ENCODE data around the gene CDPF1. TPM values are rescaled to one million over a fixed set of nuclear protein-coding genes. Genes with fewer than 3 reads are reported as not detected.

The CDPF1 gene
- total RNA-seq, 2 donors from 2014 or later, result 5.9 to 12.5 TPM

DNA sequence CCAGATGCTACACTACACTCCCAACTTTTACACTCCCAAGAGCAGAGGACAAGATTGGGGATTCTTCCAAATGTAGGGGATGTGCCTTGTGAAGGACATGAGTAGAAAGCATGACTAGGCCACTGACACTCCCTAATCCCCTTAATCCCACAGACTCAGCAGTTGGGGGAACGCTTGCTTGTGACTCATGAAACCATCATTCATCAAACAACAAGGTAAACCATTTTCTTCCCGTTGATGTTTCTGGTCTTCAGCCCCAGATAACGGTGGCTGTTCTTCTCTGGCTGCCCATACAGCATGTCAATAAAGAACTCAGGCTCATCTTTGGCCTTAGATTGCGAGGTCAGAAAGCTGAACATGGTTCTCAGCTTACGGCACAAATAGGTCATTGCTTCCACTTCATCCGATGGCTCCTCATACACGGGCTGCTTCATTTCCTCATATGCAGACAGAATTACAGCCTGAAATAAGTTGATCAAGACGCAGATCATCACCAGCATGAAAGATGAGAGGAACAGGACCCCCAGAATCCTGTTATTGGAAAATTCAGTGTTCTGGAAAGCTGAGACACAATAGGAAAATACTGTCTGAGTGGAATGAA is 6.4 kb upstream of the CDPF1 start:
- Histone ChIP-seq H3K4me3 (no peak overlapping the region), H3K27ac (no peak overlapping the region), H3K27me3 (no peaks in the 10 kb centered on the region), H3K4me1 (peaks cover 1% of the 10 kb centered on the region), H3K9me3 (no peaks in the 10 kb centered on the region), H3K36me3 (replicated peaks in 1 of 2; ENCODE audit: insufficient read depth in 1 of 2, low read depth in 2 of 2) (no peaks in the 10 kb centered on the region)
- DNase-seq (no peak), ATAC-seq (no peak)
- intact Hi-C loops (cut with DNase I), result no loop called here
- TF ChIP-seq, protein P1, sequence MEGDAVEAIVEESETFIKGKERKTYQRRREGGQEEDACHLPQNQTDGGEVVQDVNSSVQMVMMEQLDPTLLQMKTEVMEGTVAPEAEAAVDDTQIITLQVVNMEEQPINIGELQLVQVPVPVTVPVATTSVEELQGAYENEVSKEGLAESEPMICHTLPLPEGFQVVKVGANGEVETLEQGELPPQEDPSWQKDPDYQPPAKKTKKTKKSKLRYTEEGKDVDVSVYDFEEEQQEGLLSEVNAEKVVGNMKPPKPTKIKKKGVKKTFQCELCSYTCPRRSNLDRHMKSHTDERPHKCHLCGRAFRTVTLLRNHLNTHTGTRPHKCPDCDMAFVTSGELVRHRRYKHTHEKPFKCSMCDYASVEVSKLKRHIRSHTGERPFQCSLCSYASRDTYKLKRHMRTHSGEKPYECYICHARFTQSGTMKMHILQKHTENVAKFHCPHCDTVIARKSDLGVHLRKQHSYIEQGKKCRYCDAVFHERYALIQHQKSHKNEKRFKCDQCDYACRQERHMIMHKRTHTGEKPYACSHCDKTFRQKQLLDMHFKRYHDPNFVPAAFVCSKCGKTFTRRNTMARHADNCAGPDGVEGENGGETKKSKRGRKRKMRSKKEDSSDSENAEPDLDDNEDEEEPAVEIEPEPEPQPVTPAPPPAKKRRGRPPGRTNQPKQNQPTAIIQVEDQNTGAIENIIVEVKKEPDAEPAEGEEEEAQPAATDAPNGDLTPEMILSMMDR (IDR thresholded peaks at IDR 0.05), result no peak
- TF ChIP-seq POLR2A (IDR thresholded peaks at IDR 0.05), result no peak
- WGBS, 2 donors, result 62 to 89% methylated on average over 8 of the region's 8 CpGs

DNA sequence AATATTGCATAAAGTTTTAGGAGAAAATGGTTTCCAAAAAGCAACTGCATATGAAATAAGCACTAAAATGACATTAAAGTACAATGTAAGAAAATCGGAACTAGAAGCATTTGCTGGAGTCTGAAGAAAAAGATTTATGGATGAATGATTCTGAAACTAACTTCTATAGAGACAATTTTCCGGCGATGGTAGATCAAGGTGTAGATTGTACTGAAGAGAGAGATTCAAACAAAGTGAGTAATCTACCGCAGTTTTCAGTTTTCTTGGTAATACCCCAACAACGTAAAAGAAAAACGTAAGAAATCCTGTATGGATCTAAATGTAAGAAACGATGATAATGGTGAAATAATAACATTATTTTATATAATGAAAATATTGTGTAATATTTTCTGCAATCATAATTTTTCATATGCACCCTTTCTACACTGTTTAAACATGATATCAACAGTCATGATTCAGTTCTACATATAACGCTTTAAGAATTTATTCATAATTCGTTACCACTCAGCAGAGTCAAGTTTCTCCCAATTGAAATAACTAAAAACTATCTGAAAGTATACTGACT is 1.8 kb upstream of the CDPF1 start:
- intact Hi-C loops (cut with DNase I), result no loop called here
- no peaks in the 10 kb centered on the region for H3K27me3 ChIP-seq
- peaks cover 15% of the 10 kb centered on the region for H3K4me1 ChIP-seq
- no peak overlapping the region for H3K4me3 ChIP-seq
- DNase-seq, result no peak
- no peak for TF ChIP-seq POLR2A (IDR thresholded peaks at IDR 0.05)
- TF ChIP-seq, protein P1 (IDR thresholded peaks at IDR 0.05), result no peak
- no peak overlapping the region for H3K27ac ChIP-seq
- no peak for ATAC-seq
- WGBS, 2 donors, result 92 to 94% methylated on average over 9 of the region's 9 CpGs
- H3K9me3 ChIP-seq, result no peaks in the 10 kb centered on the region
- H3K36me3 ChIP-seq (replicated peaks in 1 of 2; ENCODE audit: insufficient read depth in 1 of 2, low read depth in 2 of 2), result no peaks in the 10 kb centered on the region

DNA sequence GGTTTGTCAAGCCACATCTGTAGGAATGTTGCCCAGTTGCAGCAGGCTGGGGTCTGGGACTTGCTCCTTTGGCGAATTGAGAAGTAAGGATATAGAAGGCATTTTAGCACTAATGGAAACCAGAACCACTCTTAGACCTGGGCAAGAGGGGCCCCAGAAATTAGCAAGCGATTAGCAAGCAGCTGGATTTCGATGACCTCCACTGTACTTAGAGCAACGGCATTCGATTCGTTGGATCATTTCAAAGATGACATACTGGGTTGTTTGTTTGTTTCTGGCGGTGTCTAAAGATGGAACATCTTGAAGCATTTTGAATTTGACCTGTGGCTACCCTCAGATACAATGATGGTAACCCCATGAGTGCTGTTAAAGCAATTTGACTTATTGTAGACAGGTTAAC is 1.2 kb upstream of the CDPF1 start:
- H3K27ac ChIP-seq, result peak overlapping the region in 1 of 4 donors; percentile 85
- intact Hi-C loops (cut with DNase I), result no loop called here
- H3K27me3 ChIP-seq, result no peaks in the 10 kb centered on the region
- no peaks in the 10 kb centered on the region for H3K9me3 ChIP-seq
- 79 to 85% methylated on average over 7 of the region's 7 CpGs for WGBS, 2 donors
- H3K4me3 ChIP-seq, result no peak overlapping the region
- H3K36me3 ChIP-seq (replicated peaks in 1 of 2; ENCODE audit: insufficient read depth in 1 of 2, low read depth in 2 of 2), result no peaks in the 10 kb centered on the region
- peaks cover 15% of the 10 kb centered on the region for H3K4me1 ChIP-seq
- DNase-seq (no peak), ATAC-seq (no peak)
- TF ChIP-seq, protein P1 (IDR thresholded peaks at IDR 0.05), result no peak
- no peak for TF ChIP-seq POLR2A (IDR thresholded peaks at IDR 0.05)

DNA sequence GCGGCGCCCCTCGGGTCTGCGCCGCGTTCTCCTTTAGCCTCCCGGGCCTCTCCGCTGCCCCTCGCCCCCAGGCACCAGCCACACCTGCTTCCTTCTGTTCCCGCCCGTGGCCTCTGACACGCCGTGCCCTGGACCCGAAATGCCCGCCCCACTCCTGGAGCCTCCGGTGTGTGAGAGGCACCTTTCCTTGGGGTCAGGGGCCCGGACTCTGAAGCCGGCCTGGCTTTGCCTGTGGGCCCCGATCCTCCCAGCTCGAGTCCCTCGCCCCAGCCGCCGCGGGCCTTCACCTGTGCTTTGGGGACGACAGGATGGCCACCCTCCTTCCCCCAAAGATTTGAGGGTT is 661 bp upstream of the CDPF1 start:
- 0 to 8% methylated on average over 6 to 24 of the region's 25 CpGs for WGBS, 2 donors
- Histone ChIP-seq H3K4me3 (peak overlapping the region; percentile 57 to 74), H3K27me3 (no peaks in the 10 kb centered on the region), H3K36me3 (replicated peaks in 1 of 2; ENCODE audit: insufficient read depth in 1 of 2, low read depth in 2 of 2) (no peaks in the 10 kb centered on the region), H3K4me1 (peaks cover 17% of the 10 kb centered on the region), H3K27ac (peak overlapping the region in 3 of 4 donors; percentile 76 to 87 (median 85)), H3K9me3 (no peaks in the 10 kb centered on the region)
- intact Hi-C loops (cut with DNase I), result no loop called here
- DNase-seq, result peak in 1 of 4 donors; percentile 20
- TF ChIP-seq, protein P1 (IDR thresholded peaks at IDR 0.05), result no peak
- no peak for TF ChIP-seq POLR2A (IDR thresholded peaks at IDR 0.05)
- ATAC-seq, result peak; percentile 12
